K562 (cell line): ENCODE results near the gene MAMDC4.

Source experiments
- FOXK2 ChIP-seq, 2 experiments: fragments of 450-650 bp; IDR thresholded peaks in 1 of 2; conservative IDR thresholded peaks in 1 of 2; 2 replicates each; pipeline ENCODE4 v1.6.1; 2016; ENCODE audit warnings: low read depth in 2 of 2, mild to moderate bottlenecking in 1 of 2
- JUNB ChIP-seq: fragments of 450-650 bp; formaldehyde crosslinking; conservative IDR thresholded peaks from 2 replicates; pipeline ENCODE4 v1.4.0; 2020; ENCODE audit warnings: mild to moderate bottlenecking
- MAFG ChIP-seq: fragments of 450-650 bp; conservative IDR thresholded peaks from 2 replicates; pipeline ENCODE4 v1.6.1; 2016; ENCODE audit warnings: missing genetic modification characterization, missing compliant biosample characterization
- PHB2 ChIP-seq: fragments of 450-650 bp; IDR thresholded peaks from 2 replicates; pipeline ENCODE4 v1.6.1; 2017; ENCODE audit warnings: low read depth
- POLR2A ChIP-seq: fragments of 450-650 bp; conservative IDR thresholded peaks from 2 replicates; pipeline ENCODE4 v1.6.1; 2016
- SAP30 ChIP-seq: fragments of 200-600 bp; sonication (generic); IDR thresholded peaks from 2 replicates; pipeline ENCODE4 v1.6.1; 2012; ENCODE audit warnings: borderline replicate concordance, low read depth, mild to moderate bottlenecking, moderate library complexity, low read length, control low read depth, inconsistent platforms; ENCODE audit not compliant: insufficient read depth, poor library complexity, severe bottlenecking
- ZFX ChIP-seq: sonication (generic); formaldehyde crosslinking; IDR thresholded peaks from 2 replicates; pipeline ENCODE4 v1.8.0; 2022; ENCODE audit warnings: mild to moderate bottlenecking, missing genetic modification reagents, moderate library complexity
- TF ChIP-seq, protein P1 (sequence below), 3 experiments: IDR thresholded peaks in 2 of 3; conservative IDR thresholded peaks in 1 of 3; 2 replicates each; pipeline ENCODE4 v1.5.1; 2011 to 2012; ENCODE audit warnings: low read length in 3 of 3, mild to moderate bottlenecking in 3 of 3, control low read depth in 2 of 3, improper control_type of control experiment in 1 of 3, inconsistent platforms in 1 of 3, low read depth in 1 of 3, mixed read lengths in 1 of 3, moderate library complexity in 1 of 3; ENCODE audit not compliant: insufficient read depth in 2 of 3

GRCh38 chr9:136886610-136887597 lies 34.8 kb downstream of the MAMDC4 start:
- no peak for TF ChIP-seq FOXK2 (conservative IDR thresholded peaks at IDR 0.05 in 1 of 2, IDR thresholded peaks at IDR 0.05 in 1 of 2; ENCODE audit: low read depth in 2 of 2)
- TF ChIP-seq ZFX (CRISPR knock-in tag) = no peak
- TF ChIP-seq POLR2A = 0 out of 2 replicates have a peak, but pooled peaks have one; percentile 27
- TF ChIP-seq PHB2 = no peak
- TF ChIP-seq JUNB (CRISPR knock-in tag) = no peak
- peak; percentile 78 for TF ChIP-seq SAP30
- TF ChIP-seq, protein P1, sequence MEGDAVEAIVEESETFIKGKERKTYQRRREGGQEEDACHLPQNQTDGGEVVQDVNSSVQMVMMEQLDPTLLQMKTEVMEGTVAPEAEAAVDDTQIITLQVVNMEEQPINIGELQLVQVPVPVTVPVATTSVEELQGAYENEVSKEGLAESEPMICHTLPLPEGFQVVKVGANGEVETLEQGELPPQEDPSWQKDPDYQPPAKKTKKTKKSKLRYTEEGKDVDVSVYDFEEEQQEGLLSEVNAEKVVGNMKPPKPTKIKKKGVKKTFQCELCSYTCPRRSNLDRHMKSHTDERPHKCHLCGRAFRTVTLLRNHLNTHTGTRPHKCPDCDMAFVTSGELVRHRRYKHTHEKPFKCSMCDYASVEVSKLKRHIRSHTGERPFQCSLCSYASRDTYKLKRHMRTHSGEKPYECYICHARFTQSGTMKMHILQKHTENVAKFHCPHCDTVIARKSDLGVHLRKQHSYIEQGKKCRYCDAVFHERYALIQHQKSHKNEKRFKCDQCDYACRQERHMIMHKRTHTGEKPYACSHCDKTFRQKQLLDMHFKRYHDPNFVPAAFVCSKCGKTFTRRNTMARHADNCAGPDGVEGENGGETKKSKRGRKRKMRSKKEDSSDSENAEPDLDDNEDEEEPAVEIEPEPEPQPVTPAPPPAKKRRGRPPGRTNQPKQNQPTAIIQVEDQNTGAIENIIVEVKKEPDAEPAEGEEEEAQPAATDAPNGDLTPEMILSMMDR (IDR thresholded peaks at IDR 0.05 in 2 of 3, conservative IDR thresholded peaks at IDR 0.05 in 1 of 3; ENCODE audit: insufficient read depth in 2 of 3, low read depth in 1 of 3, low read length in 3 of 3) = no peak
- no peak for TF ChIP-seq MAFG (tag)
